ENCODE measurements around the gene MAGEB3.

The MAGEB3 gene

DNA sequence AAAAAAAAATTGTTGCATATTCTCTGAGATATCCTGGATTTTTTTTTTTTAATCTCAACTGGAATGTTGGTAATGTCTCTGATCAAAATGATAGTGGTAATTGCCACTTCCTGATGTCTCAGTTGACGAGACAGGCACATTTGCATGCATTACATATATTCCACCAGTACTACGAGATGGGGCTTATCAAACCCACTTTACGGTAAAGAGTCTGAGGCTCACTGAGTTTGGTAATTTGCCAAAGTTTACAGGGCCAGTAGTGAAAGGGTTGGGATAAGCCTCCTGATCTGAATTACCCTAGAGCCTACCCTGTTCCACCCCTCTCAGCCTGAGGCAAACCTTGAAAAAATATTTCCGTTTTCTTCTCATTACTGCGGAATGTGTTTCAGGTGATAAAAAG, 9.8 kb upstream of the MAGEB3 start:
- Histone ChIP-seq H3K4me1 (ENCODE audit: control insufficient read depth in 1 of 2, insufficient read depth in 2 of 2, low read length in 2 of 2) (no peaks in the 10 kb centered on the region), H3K27ac (ENCODE audit: low read depth, low read length) (no peak overlapping the region), H3K9me3 (ENCODE audit: control insufficient read depth in 1 of 2, low read length in 2 of 2) (no peaks in the 10 kb centered on the region), H3K36me3 (ENCODE audit: control insufficient read depth in 1 of 2, insufficient read depth in 2 of 2, low read length in 2 of 2) (no peaks in the 10 kb centered on the region), H3K9ac (ENCODE audit: low read depth in 1 of 2, low read length in 2 of 2) (no peak overlapping the region), H3K27me3 (ENCODE audit: control insufficient read depth in 1 of 2, insufficient read depth in 2 of 2, low read length in 2 of 2) (no peaks in the 10 kb centered on the region), H3K4me3 (ENCODE audit: low read depth in 1 of 2, low read length in 2 of 2) (no peak overlapping the region)

DNA sequence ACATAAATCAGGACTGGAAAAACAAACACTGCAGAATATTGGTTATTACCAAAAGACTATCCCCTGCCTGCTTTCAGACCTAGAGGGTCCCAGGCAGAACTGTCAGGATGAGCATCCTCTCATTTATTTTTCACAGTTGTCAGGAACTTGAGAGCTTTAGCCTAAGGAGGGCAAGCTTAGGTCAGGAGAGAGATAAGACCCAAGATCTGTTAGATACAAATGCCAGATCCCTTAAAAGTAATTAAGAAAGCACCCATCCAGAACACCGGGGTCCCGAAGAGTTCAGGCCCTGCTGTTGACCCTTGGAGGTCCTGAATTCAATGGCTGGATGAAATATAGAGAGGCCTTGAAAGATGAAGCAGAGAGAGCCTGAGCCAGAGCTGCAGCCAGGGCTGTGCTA, 5.9 kb upstream of the MAGEB3 start:
- H3K36me3 ChIP-seq (ENCODE audit: control insufficient read depth in 1 of 2, insufficient read depth in 2 of 2, low read length in 2 of 2) = no peaks in the 10 kb centered on the region
- H3K4me3 ChIP-seq (ENCODE audit: low read depth in 1 of 2, low read length in 2 of 2) = no peak overlapping the region
- H3K27ac ChIP-seq (ENCODE audit: low read depth, low read length) = no peak overlapping the region
- H3K9me3 ChIP-seq (ENCODE audit: control insufficient read depth in 1 of 2, low read length in 2 of 2) = no peaks in the 10 kb centered on the region
- H3K4me1 ChIP-seq (ENCODE audit: control insufficient read depth in 1 of 2, insufficient read depth in 2 of 2, low read length in 2 of 2) = no peaks in the 10 kb centered on the region
- H3K27me3 ChIP-seq (ENCODE audit: control insufficient read depth in 1 of 2, insufficient read depth in 2 of 2, low read length in 2 of 2) = no peaks in the 10 kb centered on the region
- H3K9ac ChIP-seq (ENCODE audit: low read depth in 1 of 2, low read length in 2 of 2) = no peak overlapping the region

GRCh38 chrX:30228526-30228925, 1.9 kb upstream of the MAGEB3 start:
- H3K36me3 ChIP-seq (ENCODE audit: control insufficient read depth in 1 of 2, insufficient read depth in 2 of 2, low read length in 2 of 2) = no peaks in the 10 kb centered on the region
- H3K27me3 ChIP-seq (ENCODE audit: control insufficient read depth in 1 of 2, insufficient read depth in 2 of 2, low read length in 2 of 2) = no peaks in the 10 kb centered on the region
- H3K4me3 ChIP-seq (ENCODE audit: low read depth in 1 of 2, low read length in 2 of 2) = no peak overlapping the region
- no peaks in the 10 kb centered on the region for H3K4me1 ChIP-seq (ENCODE audit: control insufficient read depth in 1 of 2, insufficient read depth in 2 of 2, low read length in 2 of 2)
- no peak overlapping the region for H3K27ac ChIP-seq (ENCODE audit: low read depth, low read length)
- no peak overlapping the region for H3K9ac ChIP-seq (ENCODE audit: low read depth in 1 of 2, low read length in 2 of 2)
- H3K9me3 ChIP-seq (ENCODE audit: control insufficient read depth in 1 of 2, low read length in 2 of 2) = no peaks in the 10 kb centered on the region

DNA sequence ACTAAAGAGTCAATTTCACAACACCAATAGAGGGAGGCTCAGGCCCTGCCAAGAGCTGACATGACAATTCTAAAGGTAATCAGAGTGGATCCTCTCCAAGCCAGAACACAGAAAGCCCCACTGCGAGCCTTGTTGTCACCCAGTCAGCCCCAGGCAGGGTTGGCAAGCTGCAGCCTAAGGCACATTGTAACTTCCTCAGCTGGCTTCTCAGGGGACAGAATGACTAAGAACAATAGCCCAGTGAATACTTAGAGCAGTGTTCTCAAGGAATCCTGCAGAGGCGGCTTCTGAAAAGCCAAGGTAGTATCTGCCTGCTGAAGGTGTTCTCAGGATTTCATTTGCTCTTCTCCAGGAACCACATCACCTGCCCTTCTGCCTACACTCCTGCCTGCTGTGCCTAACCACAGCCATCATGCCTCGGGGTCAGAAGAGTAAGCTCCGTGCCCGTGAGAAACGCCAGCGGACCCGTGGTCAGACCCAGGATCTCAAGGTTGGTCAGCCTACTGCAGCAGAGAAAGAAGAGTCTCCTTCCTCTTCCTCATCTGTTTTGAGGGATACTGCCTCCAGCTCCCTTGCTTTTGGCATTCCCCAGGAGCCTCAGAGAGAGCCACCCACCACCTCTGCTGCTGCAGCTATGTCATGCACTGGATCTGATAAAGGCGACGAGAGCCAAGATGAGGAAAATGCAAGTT, 11.4 kb downstream of the MAGEB3 start, which contains the start of gene MAGEB4:
MAGEB4 (plus strand) TSS at position 277 of the 692 bp plus-strand sequence; CDS start at position 413, 136 bp downstream.
- Histone ChIP-seq H3K27me3 (ENCODE audit: control insufficient read depth in 1 of 2, insufficient read depth in 2 of 2, low read length in 2 of 2) (no peaks in the 10 kb centered on the region), H3K4me3 (ENCODE audit: low read depth in 1 of 2, low read length in 2 of 2) (no peak within 1 kb of the TSS), H3K27ac (ENCODE audit: low read depth, low read length) (no peak within 1 kb of the TSS), H3K4me1 (ENCODE audit: control insufficient read depth in 1 of 2, insufficient read depth in 2 of 2, low read length in 2 of 2) (no peaks in the 10 kb centered on the region), H3K9ac (ENCODE audit: low read depth in 1 of 2, low read length in 2 of 2) (no peak within 1 kb of the TSS), H3K36me3 (ENCODE audit: control insufficient read depth in 1 of 2, insufficient read depth in 2 of 2, low read length in 2 of 2) (no peaks in the 10 kb centered on the region), H3K9me3 (ENCODE audit: control insufficient read depth in 1 of 2, low read length in 2 of 2) (no peaks in the 10 kb centered on the region)

- H3K9me3 ChIP-seq (ENCODE audit: control insufficient read depth in 1 of 2, low read length in 2 of 2) = no peaks in the 10 kb centered on the region
- no peak within 1 kb of the TSS for H3K27ac ChIP-seq (ENCODE audit: low read depth, low read length)
- H3K36me3 ChIP-seq (ENCODE audit: control insufficient read depth in 1 of 2, insufficient read depth in 2 of 2, low read length in 2 of 2) = no peaks in the 10 kb centered on the region
- no peaks in the 10 kb centered on the region for H3K4me1 ChIP-seq (ENCODE audit: control insufficient read depth in 1 of 2, insufficient read depth in 2 of 2, low read length in 2 of 2)
- no peak within 1 kb of the TSS for H3K4me3 ChIP-seq (ENCODE audit: low read depth in 1 of 2, low read length in 2 of 2)
- no peak within 1 kb of the TSS for H3K9ac ChIP-seq (ENCODE audit: low read depth in 1 of 2, low read length in 2 of 2)
- H3K27me3 ChIP-seq (ENCODE audit: control insufficient read depth in 1 of 2, insufficient read depth in 2 of 2, low read length in 2 of 2) = no peaks in the 10 kb centered on the region
Observed at GRCh38 chrX:30246769-30247489, 16.5 kb downstream of the MAGEB3 start, which contains the start of gene MAGEB1. Gene MAGEB1 (plus strand): TSS chrX:30247146. CDS start chrX:30250494, 3,348 bp downstream.

DNA sequence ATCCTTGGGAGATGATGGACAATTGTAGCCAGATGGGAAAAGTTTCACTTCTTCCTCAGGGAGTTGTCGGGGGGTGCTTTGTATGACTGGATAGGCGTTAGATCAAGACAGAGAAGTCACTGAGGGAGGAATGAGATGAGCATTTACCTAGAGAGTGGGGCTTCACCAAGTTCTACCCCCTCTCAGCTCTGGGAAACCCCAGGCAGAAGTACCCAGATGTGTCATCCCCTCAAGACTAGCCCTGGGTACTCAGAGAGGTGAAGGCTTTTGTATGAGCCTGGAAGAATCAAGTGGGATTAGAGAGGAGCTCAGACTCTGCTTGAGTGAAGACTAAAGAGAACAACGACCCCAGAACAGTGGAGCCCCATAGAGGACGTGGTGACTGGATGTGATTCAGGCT, 18.4 kb downstream of the MAGEB3 start:
- Histone ChIP-seq H3K4me1 (ENCODE audit: control insufficient read depth in 1 of 2, insufficient read depth in 2 of 2, low read length in 2 of 2) (no peaks in the 10 kb centered on the region), H3K27me3 (ENCODE audit: control insufficient read depth in 1 of 2, insufficient read depth in 2 of 2, low read length in 2 of 2) (no peaks in the 10 kb centered on the region), H3K9me3 (ENCODE audit: control insufficient read depth in 1 of 2, low read length in 2 of 2) (no peaks in the 10 kb centered on the region), H3K4me3 (ENCODE audit: low read depth in 1 of 2, low read length in 2 of 2) (no peak overlapping the region), H3K36me3 (ENCODE audit: control insufficient read depth in 1 of 2, insufficient read depth in 2 of 2, low read length in 2 of 2) (no peaks in the 10 kb centered on the region), H3K9ac (ENCODE audit: low read depth in 1 of 2, low read length in 2 of 2) (no peak overlapping the region), H3K27ac (ENCODE audit: low read depth, low read length) (no peak overlapping the region)

DNA sequence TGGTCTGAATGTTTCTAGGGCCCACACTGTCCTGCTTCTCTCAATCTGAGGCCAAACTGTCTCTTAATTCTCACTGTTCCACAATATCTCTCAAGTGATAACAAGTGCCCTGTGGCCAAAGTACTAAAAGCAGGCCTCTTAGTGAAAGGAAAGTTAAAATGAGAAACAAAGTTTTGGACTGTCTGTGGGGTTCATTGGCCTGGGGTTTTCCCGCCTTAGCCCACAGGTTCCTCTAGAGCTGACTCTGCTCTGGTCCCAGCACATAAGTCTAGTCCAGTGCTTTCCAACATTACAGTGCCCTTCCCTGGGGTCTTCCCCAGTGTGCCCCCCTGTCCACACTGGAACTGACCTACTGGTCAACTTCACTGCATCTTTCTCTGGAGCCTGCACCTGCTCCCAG, 22.8 kb downstream of the MAGEB3 start:
- no peak overlapping the region for H3K27ac ChIP-seq (ENCODE audit: low read depth, low read length)
- no peaks in the 10 kb centered on the region for H3K9me3 ChIP-seq (ENCODE audit: control insufficient read depth in 1 of 2, low read length in 2 of 2)
- H3K27me3 ChIP-seq (ENCODE audit: control insufficient read depth in 1 of 2, insufficient read depth in 2 of 2, low read length in 2 of 2) = no peaks in the 10 kb centered on the region
- H3K9ac ChIP-seq (ENCODE audit: low read depth in 1 of 2, low read length in 2 of 2) = no peak overlapping the region
- H3K4me3 ChIP-seq (ENCODE audit: low read depth in 1 of 2, low read length in 2 of 2) = no peak overlapping the region
- no peaks in the 10 kb centered on the region for H3K36me3 ChIP-seq (ENCODE audit: control insufficient read depth in 1 of 2, insufficient read depth in 2 of 2, low read length in 2 of 2)
- H3K4me1 ChIP-seq (ENCODE audit: control insufficient read depth in 1 of 2, insufficient read depth in 2 of 2, low read length in 2 of 2) = no peaks in the 10 kb centered on the region

- H3K9ac ChIP-seq (ENCODE audit: low read depth in 1 of 2, low read length in 2 of 2) = no peak overlapping the region
- H3K4me1 ChIP-seq (ENCODE audit: control insufficient read depth in 1 of 2, insufficient read depth in 2 of 2, low read length in 2 of 2) = no peaks in the 10 kb centered on the region
- H3K27ac ChIP-seq (ENCODE audit: low read depth, low read length) = no peak overlapping the region
- H3K27me3 ChIP-seq (ENCODE audit: control insufficient read depth in 1 of 2, insufficient read depth in 2 of 2, low read length in 2 of 2) = no peaks in the 10 kb centered on the region
- H3K9me3 ChIP-seq (ENCODE audit: control insufficient read depth in 1 of 2, low read length in 2 of 2) = no peaks in the 10 kb centered on the region
- no peaks in the 10 kb centered on the region for H3K36me3 ChIP-seq (ENCODE audit: control insufficient read depth in 1 of 2, insufficient read depth in 2 of 2, low read length in 2 of 2)
- no peak overlapping the region for H3K4me3 ChIP-seq (ENCODE audit: low read depth in 1 of 2, low read length in 2 of 2)
Observed at GRCh38 chrX:30259927-30260326, 29.5 kb downstream of the MAGEB3 start.

DNA sequence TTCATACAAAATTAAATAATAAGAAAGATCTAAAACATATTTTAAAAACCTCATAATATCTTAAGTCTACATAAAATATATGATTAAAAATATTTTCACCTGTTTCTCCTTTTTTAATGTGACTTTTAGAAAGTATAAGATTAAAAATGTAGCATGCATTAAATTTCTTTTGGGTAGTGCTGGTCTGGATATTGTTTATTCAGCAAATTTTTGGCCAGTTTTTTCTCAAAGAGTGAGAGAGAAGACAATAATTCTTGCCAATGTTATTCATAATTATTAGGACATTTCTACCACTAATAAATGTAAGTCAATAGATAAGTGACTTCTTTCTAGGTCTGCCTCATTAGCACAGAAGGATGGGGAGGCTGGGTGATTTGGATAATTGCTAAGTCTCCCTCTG, 30.6 kb downstream of the MAGEB3 start:
- H3K36me3 ChIP-seq (ENCODE audit: control insufficient read depth in 1 of 2, insufficient read depth in 2 of 2, low read length in 2 of 2) = no peaks in the 10 kb centered on the region
- H3K4me1 ChIP-seq (ENCODE audit: control insufficient read depth in 1 of 2, insufficient read depth in 2 of 2, low read length in 2 of 2) = no peaks in the 10 kb centered on the region
- H3K9me3 ChIP-seq (ENCODE audit: control insufficient read depth in 1 of 2, low read length in 2 of 2) = no peaks in the 10 kb centered on the region
- H3K27ac ChIP-seq (ENCODE audit: low read depth, low read length) = no peak overlapping the region
- no peak overlapping the region for H3K9ac ChIP-seq (ENCODE audit: low read depth in 1 of 2, low read length in 2 of 2)
- H3K4me3 ChIP-seq (ENCODE audit: low read depth in 1 of 2, low read length in 2 of 2) = no peak overlapping the region
- no peaks in the 10 kb centered on the region for H3K27me3 ChIP-seq (ENCODE audit: control insufficient read depth in 1 of 2, insufficient read depth in 2 of 2, low read length in 2 of 2)

DNA sequence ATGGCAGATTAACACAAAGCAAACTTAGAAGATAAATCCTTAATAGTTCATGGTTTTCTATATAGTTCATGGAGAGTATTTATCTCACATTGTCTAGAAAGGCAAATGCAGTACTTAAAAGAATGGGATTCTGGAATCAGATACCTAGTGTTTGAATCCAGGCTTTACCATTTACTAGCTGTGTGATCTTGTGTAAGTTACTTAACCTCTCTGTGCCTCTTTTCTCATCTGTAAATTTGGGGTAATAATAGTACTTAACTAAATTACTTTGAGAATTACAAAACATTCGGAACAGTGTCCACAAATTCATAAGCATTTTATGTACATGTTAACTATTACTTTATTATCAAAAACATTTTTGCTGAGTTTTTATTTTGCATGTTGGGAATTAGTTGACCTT, 32.3 kb downstream of the MAGEB3 start:
- Histone ChIP-seq H3K4me3 (ENCODE audit: low read depth in 1 of 2, low read length in 2 of 2) (no peak overlapping the region), H3K27me3 (ENCODE audit: control insufficient read depth in 1 of 2, insufficient read depth in 2 of 2, low read length in 2 of 2) (no peaks in the 10 kb centered on the region), H3K9me3 (ENCODE audit: control insufficient read depth in 1 of 2, low read length in 2 of 2) (no peaks in the 10 kb centered on the region), H3K4me1 (ENCODE audit: control insufficient read depth in 1 of 2, insufficient read depth in 2 of 2, low read length in 2 of 2) (no peaks in the 10 kb centered on the region), H3K9ac (ENCODE audit: low read depth in 1 of 2, low read length in 2 of 2) (no peak overlapping the region), H3K36me3 (ENCODE audit: control insufficient read depth in 1 of 2, insufficient read depth in 2 of 2, low read length in 2 of 2) (no peaks in the 10 kb centered on the region), H3K27ac (ENCODE audit: low read depth, low read length) (no peak overlapping the region)
